Measurements from ENCODE around the gene PHLDB2. TPM values are rescaled to one million over a fixed set of nuclear protein-coding genes. Genes with fewer than 3 reads are reported as not detected.

PHLDB2 gene
- total RNA-seq, 1 experiment from 2014 or later: 143 TPM

DNA sequence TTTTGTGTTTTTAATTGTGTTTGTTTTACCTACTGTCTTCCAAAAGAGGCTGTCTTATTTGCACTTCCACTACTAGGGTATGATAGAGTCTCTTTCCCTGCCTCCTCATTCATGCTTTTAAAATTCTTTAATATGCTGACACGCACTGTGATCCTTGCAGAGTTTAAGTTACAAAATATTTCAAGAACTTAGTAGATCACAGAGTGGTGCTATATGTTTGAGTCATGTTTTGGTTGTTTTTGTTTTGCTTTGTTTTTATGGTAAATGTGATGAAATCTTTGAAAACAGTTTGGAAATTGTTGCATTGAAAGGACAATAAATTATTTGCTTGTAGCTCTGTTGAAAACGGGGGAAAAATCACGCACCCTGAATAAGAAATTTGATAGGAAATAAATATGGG is 113.8 kb downstream of the PHLDB2 start:
- H3K4me3 ChIP-seq (replicated peaks in 1 of 2; ENCODE audit: low read depth in 1 of 2, low read length in 2 of 2): no peak overlapping the region
- intact Hi-C loops (cut with micrococcal nuclease): loop anchor here (10.0 kb wide), 1 partner anchor 398 kb away; no protein-coding TSS in a partner anchor
- ChIA-PET RAD21 (ENCODE audit: low non-redundant PET in 1 of 2, low total read pairs in 2 of 2, uncharacterized antibody in 2 of 2, unreplicated experiment in 2 of 2) (no interaction called here), POLR2A (interaction anchor here (1.4 kb wide), 1 partner anchor 69 kb away, joined by 4 read pairs; no protein-coding TSS in a partner anchor), CTCF (interaction anchor here (0.9 kb wide), 1 partner anchor 78 kb away, joined by 3 read pairs; no protein-coding TSS in a partner anchor)
- H3K36me3 ChIP-seq (ENCODE audit: control insufficient read depth in 1 of 2, insufficient read depth in 2 of 2, low read length in 2 of 2): peaks cover 29 to 37% of the 10 kb centered on the region in 2 experiments; a peak in 3 of 4 replicates
- no peak overlapping the region for H3K4me2 ChIP-seq (ENCODE audit: low read length)
- H3K27me3 ChIP-seq (ENCODE audit: insufficient read depth, low read length): no peaks in the 10 kb centered on the region
- H3K9me3 ChIP-seq (ENCODE audit: control insufficient read depth in 1 of 2, insufficient read depth in 1 of 2, low read depth in 1 of 2, low read length in 2 of 2): no peaks in the 10 kb centered on the region
- no peak overlapping the region for H2AFZ ChIP-seq (ENCODE audit: low read depth, low read length, poor library complexity, severe bottlenecking)
- no peaks in the 10 kb centered on the region for H3K9me2 ChIP-seq (ENCODE audit: insufficient read depth)
- no peaks in the 10 kb centered on the region for H4K20me1 ChIP-seq (ENCODE audit: insufficient read depth)
- DNase-seq (ENCODE audit: low read depth, low spot score): no peak
- no TSS peak for BruUV-seq (replicated peaks)
- no peak overlapping the region; the same call in 1 of the 2 replicates for H3K27ac ChIP-seq (ENCODE audit: low read depth, low read length)
- H3K4me1 ChIP-seq (ENCODE audit: control insufficient read depth in 1 of 2, insufficient read depth in 2 of 2, low read length in 2 of 2): peaks cover 5 to 8% of the 10 kb centered on the region in 2 experiments; a peak in 3 of 4 replicates
- H3K9ac ChIP-seq (ENCODE audit: low read length): no peak overlapping the region
- H3K79me2 ChIP-seq (ENCODE audit: insufficient read depth, low read length): no peaks in the 10 kb centered on the region
- TF ChIP-seq REST (IDR thresholded peaks at IDR 0.05; ENCODE audit: low read depth): no peak
- no peak for TF ChIP-seq ZBTB33 (IDR thresholded peaks at IDR 0.05; ENCODE audit: extremely low read depth, insufficient replicate concordance, low read length)
- TF ChIP-seq EGR1 (IDR thresholded peaks at IDR 0.05; ENCODE audit: low read depth): no peak
- TF ChIP-seq POLR2AphosphoS5 (IDR thresholded peaks at IDR 0.05; ENCODE audit: low read depth, low read length): no peak
- no peak for TF ChIP-seq TCF7L2 (IDR thresholded peaks at IDR 0.05; ENCODE audit: borderline replicate concordance, extremely low read depth, insufficient read depth, insufficient read length)
- TF ChIP-seq YY1 (IDR thresholded peaks at IDR 0.05; ENCODE audit: extremely low read depth, insufficient replicate concordance, low read depth, low read length): no peak
- no peak for TF ChIP-seq SIN3A (IDR thresholded peaks at IDR 0.05; ENCODE audit: low read depth)
- no peak for TF ChIP-seq RAD21 (IDR thresholded peaks at IDR 0.05; ENCODE audit: low read depth)
- TF ChIP-seq SRF (IDR thresholded peaks at IDR 0.05; ENCODE audit: low read depth): no peak
- no peak for TF ChIP-seq EZH2phosphoT487 (IDR thresholded peaks at IDR 0.05; ENCODE audit: borderline replicate concordance)
- no peak for TF ChIP-seq CEBPB (IDR thresholded peaks at IDR 0.05; ENCODE audit: low read depth)
- no peak for TF ChIP-seq ZFX (IDR thresholded peaks at IDR 0.05)
- TF ChIP-seq POLR2A (IDR thresholded peaks at IDR 0.05; ENCODE audit: borderline replicate concordance, extremely low read depth, insufficient read depth, insufficient read length): no peak
- ATAC-seq: no peak
